Progenitor cell of endocrine pancreas (in vitro differentiated cells): Measurements from ENCODE around the gene F11R. TPM values are rescaled to one million over a fixed set of nuclear protein-coding genes. Genes with fewer than 3 reads are reported as not detected.

Source experiments
- DNase-seq: peaks from one replicate; pipeline ENCODE4 v3.0.0; 2021; ENCODE audit warnings: low spot score; ENCODE audit not compliant: unreplicated experiment
- H3K27ac Mint-ChIP-seq: 2 replicates; pipeline ENCODE4 v1.8.0; 2021; ENCODE audit warnings: mild to moderate bottlenecking, moderate library complexity, mixed read lengths
- H3K27me3 Mint-ChIP-seq: 2 replicates; pipeline ENCODE4 v1.8.0; 2021; ENCODE audit warnings: mixed read lengths
- H3K36me3 Mint-ChIP-seq: 2 replicates; pipeline ENCODE4 v1.8.0; 2022; ENCODE audit warnings: mixed read lengths; ENCODE audit not compliant: insufficient read depth
- H3K4me1 Mint-ChIP-seq: 2 replicates; pipeline ENCODE4 v1.8.0; 2021; ENCODE audit warnings: low read depth, mixed read lengths
- H3K4me3 Mint-ChIP-seq: 2 replicates; pipeline ENCODE4 v1.8.0; 2021; ENCODE audit warnings: low read depth, mild to moderate bottlenecking, moderate library complexity, mixed read lengths
- H3K9me3 Mint-ChIP-seq: 2 replicates; pipeline ENCODE4 v1.8.0; 2021; ENCODE audit warnings: low read depth, mixed read lengths
- total RNA-seq: library from RNA; stranded (reverse); gene quantifications from 2 replicates; pipeline ENCODE4 v1.2.1, GENCODE V29; 2021
- TF ChIP-seq, protein P1 (sequence below): fragments of 200-600 bp; sonication (generic); IDR thresholded peaks from one replicate; pipeline ENCODE4 v1.5.0; 2021; ENCODE audit warnings: antibody characterized with exemption, mild to moderate bottlenecking; ENCODE audit not compliant: unreplicated experiment

Gene F11R
- total RNA-seq, 1 donor from 2014 or later: 149 TPM

DNA sequence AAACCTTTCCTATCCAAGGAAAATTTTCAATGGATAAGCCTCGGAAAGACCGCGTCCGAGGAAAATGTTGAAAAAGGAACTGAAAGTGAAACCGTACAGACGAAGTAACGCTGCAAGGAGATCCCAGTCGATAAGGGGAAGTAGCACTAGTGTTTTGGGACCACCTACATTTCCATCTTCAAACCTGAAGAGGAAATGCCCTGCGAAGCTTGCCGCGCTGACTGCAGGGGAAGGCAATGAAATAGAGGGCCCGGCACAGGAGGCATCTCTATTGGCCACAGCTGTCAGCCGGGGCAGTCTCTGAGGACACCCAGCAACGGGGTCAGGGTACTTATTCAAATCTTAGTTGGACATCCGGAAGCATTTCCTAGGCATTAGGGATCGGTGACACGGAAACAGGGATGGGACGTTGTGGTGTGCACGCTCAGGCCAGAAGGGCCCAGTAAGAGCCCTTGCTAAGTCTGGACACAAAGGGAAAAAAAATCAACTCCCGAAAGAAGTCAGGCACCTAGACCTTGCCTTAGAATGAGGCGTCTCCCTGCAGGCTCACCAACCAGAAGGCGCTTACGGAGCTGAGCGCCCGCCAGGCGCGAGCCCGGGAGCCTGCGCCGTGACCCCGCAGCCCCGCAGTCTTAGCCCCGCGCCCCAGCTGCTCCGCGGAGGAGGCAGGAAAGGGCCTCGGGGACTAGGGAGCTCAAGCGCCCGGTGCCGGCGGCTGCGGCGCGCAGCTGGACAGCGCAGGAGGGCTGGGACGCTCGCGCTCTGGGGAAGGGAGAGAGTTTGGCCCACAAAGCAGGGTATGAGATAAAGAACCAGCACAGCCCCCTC lies 24.2 kb upstream of the F11R start:
- DNase-seq: peak; percentile 30
- H3K4me1 Mint-ChIP-seq: peaks cover 10% of the 10 kb centered on the region
- peak overlapping the region; percentile 100 for H3K27ac Mint-ChIP-seq
- TF ChIP-seq, protein P1, sequence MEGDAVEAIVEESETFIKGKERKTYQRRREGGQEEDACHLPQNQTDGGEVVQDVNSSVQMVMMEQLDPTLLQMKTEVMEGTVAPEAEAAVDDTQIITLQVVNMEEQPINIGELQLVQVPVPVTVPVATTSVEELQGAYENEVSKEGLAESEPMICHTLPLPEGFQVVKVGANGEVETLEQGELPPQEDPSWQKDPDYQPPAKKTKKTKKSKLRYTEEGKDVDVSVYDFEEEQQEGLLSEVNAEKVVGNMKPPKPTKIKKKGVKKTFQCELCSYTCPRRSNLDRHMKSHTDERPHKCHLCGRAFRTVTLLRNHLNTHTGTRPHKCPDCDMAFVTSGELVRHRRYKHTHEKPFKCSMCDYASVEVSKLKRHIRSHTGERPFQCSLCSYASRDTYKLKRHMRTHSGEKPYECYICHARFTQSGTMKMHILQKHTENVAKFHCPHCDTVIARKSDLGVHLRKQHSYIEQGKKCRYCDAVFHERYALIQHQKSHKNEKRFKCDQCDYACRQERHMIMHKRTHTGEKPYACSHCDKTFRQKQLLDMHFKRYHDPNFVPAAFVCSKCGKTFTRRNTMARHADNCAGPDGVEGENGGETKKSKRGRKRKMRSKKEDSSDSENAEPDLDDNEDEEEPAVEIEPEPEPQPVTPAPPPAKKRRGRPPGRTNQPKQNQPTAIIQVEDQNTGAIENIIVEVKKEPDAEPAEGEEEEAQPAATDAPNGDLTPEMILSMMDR: no peak
- H3K9me3 Mint-ChIP-seq: peaks cover 14% of the 10 kb centered on the region
- H3K36me3 Mint-ChIP-seq: peaks cover 16% of the 10 kb centered on the region
- peak overlapping the region; percentile 99 for H3K4me3 Mint-ChIP-seq
- peaks cover 5% of the 10 kb centered on the region for H3K27me3 Mint-ChIP-seq

DNA sequence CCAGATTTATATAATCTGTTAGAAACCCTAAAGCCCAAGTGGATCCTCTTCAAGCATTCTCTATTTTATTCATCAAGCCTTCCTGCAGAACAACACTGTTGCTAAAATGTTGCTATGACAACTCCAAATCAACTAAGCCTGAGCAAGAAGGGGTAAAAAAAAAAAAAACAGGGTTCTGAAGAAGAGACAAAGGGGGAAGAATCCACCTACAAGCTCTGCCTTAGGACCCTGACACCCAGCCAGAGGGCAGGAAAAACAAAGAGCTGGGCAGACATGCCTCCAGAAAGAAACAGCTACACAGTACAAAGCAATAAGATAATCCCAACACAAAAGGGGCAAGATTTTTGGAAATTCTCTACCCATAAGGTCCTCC lies 23.6 kb upstream of the F11R start:
- Mint-ChIP-seq H3K27ac (peak overlapping the region; percentile 94), H3K27me3 (peaks cover 5% of the 10 kb centered on the region), H3K4me1 (peaks cover 10% of the 10 kb centered on the region), H3K4me3 (peak overlapping the region; percentile 99), H3K36me3 (peaks cover 18% of the 10 kb centered on the region), H3K9me3 (peaks cover 14% of the 10 kb centered on the region)
- TF ChIP-seq, protein P1: no peak
- DNase-seq: no peak

DNA sequence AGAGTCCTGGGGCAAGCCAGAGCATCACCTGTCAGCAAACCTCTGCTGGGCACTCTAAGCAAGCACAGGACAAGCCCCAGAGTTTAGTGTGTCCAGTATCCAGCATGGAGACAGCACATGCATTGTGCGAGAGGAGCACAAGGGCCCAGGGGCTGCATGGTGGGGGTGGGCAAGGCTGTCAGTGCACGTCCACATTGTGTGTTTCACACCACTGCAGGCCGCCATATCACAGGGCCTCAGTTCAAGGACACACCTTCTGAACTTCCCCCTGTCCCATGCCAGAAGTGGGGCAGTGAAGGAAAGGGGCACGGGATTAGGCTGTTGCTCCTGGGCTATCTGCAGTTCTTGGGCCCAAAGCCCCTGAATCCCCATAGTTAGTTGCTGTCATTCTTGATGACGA lies 18.6 kb upstream of the F11R start:
- peak overlapping the region; percentile 71 for H3K4me3 Mint-ChIP-seq
- DNase-seq: no peak
- TF ChIP-seq, protein P1: no peak
- no peaks in the 10 kb centered on the region for H3K27me3 Mint-ChIP-seq
- peaks cover 10% of the 10 kb centered on the region for H3K36me3 Mint-ChIP-seq
- peaks cover 17% of the 10 kb centered on the region for H3K4me1 Mint-ChIP-seq
- H3K9me3 Mint-ChIP-seq: no peaks in the 10 kb centered on the region
- H3K27ac Mint-ChIP-seq: peak overlapping the region; percentile 83

DNA sequence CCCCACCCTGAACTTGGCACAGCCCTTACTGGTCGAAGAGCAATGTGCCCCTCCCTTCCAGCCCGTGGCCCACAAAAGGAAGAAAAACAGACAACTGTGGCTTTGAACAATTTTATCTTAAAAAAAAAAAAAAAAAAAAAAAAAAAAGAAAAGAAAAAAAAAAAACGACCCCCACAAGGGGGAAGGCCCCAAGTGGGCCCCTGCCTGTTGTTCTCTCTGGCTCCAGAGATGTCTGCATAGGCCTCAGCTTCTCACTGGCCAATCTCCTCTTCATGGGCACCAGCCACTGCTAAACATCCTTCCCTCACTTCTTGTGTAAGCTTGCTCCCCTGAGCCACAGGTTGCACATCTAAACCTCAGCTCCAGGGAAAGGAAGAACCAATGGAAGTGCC lies 18.2 kb upstream of the F11R start:
- H3K4me3 Mint-ChIP-seq: peak overlapping the region; percentile 89
- H3K36me3 Mint-ChIP-seq: peaks cover 10% of the 10 kb centered on the region
- no peaks in the 10 kb centered on the region for H3K27me3 Mint-ChIP-seq
- peaks cover 13% of the 10 kb centered on the region for H3K4me1 Mint-ChIP-seq
- TF ChIP-seq, protein P1: no peak
- no peak for DNase-seq
- H3K27ac Mint-ChIP-seq: peak overlapping the region; percentile 96
- no peaks in the 10 kb centered on the region for H3K9me3 Mint-ChIP-seq

DNA sequence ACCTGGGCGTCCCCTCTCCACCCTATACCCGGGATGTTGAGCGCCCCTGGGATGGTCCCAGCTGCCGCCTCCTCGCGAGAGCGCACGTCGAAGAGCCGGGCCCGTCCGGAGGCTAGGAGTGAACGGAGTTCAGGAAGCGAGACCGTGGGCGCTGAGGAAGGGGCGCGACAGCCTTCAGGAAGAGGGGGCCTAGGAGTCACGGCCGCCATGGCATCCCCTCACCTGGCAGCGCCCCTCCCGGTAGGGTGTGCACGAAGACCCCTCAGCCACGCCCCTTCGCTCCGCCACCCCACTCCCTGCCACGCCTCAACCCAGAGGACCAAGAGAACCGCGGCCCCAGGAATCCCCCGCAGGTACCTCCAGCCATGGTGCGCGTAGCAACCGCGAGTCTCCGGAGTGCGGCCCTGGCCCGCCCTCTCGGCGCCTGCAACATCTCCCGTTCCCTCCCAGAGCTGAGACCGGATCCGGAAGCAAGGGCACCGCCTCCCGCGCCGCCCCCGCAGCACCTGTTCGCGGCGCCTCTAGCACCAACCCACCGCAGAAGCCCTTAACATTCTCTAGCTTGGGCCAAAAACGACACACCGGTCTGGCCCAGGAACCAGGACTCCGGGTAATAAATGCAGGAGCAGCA lies 17.7 kb upstream of the F11R start, which contains the start of gene TSTD1:
TSTD1 (minus strand) TSS at position 442 of the 631 bp plus-strand sequence; CDS start at position 367, 75 bp downstream.
- TF ChIP-seq, protein P1: peak; percentile 31
- H3K36me3 Mint-ChIP-seq: peaks cover 10% of the 10 kb centered on the region
- peak within 1 kb of the TSS; percentile 89 for H3K4me3 Mint-ChIP-seq
- DNase-seq: peak; percentile 44
- no peaks in the 10 kb centered on the region for H3K27me3 Mint-ChIP-seq
- peak within 1 kb of the TSS; percentile 96 for H3K27ac Mint-ChIP-seq
- H3K9me3 Mint-ChIP-seq: no peaks in the 10 kb centered on the region
- H3K4me1 Mint-ChIP-seq: peaks cover 11% of the 10 kb centered on the region
